ENCODE data around the gene KRTAP4-1. TPM values are rescaled to one million over a fixed set of nuclear protein-coding genes. Genes with fewer than 3 reads are reported as not detected.
"Not testable (repeated sequence)": the region's sequence is repeated elsewhere in the genome, so short reads cannot be mapped to it uniquely, and the experiment has no call there.

Gene KRTAP4-1
- total RNA-seq, 2 donors from 2014 or later = not detected

DNA sequence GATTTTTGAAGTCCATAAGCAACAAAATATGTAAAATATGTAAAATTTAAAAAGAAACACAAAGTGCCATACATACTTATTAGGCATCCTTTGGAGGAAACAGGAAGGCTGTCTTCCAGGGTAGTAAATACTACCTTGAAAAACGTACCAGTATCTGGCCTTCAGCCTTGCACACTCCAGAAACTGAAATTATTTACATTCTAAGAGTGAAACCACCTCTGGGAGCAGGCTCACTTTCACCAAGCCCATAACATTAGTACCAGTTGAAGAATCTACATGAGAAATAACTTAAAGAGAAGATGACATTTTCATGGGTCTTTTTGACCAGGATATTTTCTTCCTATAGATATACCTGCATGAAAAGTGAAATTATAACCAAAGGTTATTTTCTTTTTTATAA is 11.4 kb upstream of the KRTAP4-1 start:
- no peak for DNase-seq (ENCODE audit: low spot score)
- intact Hi-C loops (cut with DNase I) = no loop called here
- Histone ChIP-seq H3K4me1 (replicated peaks) (no peaks in the 10 kb centered on the region), H3K36me3 (no peaks in the 10 kb centered on the region), H3K27ac (no peak overlapping the region), H3K27me3 (replicated peaks; ENCODE audit: insufficient read depth) (no peaks in the 10 kb centered on the region), H3K9me3 (no peaks in the 10 kb centered on the region), H3K4me3 (no peak overlapping the region)
- no peak for TF ChIP-seq POLR2AphosphoS5 (IDR thresholded peaks at IDR 0.05)
- TF ChIP-seq, protein P1, sequence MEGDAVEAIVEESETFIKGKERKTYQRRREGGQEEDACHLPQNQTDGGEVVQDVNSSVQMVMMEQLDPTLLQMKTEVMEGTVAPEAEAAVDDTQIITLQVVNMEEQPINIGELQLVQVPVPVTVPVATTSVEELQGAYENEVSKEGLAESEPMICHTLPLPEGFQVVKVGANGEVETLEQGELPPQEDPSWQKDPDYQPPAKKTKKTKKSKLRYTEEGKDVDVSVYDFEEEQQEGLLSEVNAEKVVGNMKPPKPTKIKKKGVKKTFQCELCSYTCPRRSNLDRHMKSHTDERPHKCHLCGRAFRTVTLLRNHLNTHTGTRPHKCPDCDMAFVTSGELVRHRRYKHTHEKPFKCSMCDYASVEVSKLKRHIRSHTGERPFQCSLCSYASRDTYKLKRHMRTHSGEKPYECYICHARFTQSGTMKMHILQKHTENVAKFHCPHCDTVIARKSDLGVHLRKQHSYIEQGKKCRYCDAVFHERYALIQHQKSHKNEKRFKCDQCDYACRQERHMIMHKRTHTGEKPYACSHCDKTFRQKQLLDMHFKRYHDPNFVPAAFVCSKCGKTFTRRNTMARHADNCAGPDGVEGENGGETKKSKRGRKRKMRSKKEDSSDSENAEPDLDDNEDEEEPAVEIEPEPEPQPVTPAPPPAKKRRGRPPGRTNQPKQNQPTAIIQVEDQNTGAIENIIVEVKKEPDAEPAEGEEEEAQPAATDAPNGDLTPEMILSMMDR (IDR thresholded peaks at IDR 0.05) = no peak
- TF ChIP-seq POLR2A (IDR thresholded peaks at IDR 0.05) = no peak
- WGBS = 51% methylated on average over 1 of the region's 1 CpG

DNA sequence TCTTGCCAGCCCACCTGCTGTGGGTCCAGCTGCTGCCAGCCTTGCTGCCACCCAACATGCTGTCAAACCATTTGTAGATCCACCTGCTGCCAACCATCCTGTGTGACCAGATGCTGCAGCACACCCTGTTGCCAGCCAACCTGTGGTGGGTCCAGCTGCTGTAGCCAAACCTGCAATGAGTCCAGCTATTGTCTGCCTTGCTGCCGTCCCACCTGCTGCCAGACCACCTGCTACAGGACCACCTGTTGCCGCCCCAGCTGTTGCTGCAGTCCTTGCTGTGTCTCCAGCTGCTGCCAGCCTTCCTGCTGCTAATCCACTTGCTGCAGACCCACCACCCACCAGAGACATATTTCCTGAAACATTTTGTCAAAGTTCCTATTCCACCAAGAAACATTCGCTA is 5.6 kb upstream of the KRTAP4-1 start:
- no peak overlapping the region for H3K27ac ChIP-seq
- no peaks in the 10 kb centered on the region for H3K36me3 ChIP-seq
- intact Hi-C loops (cut with DNase I) = no loop called here
- no peak overlapping the region for H3K4me3 ChIP-seq
- DNase-seq (ENCODE audit: low spot score) = no peak
- 92% methylated on average over 3 of the region's 3 CpGs for WGBS
- H3K9me3 ChIP-seq = no peaks in the 10 kb centered on the region
- TF ChIP-seq POLR2A (IDR thresholded peaks at IDR 0.05) (no peak), POLR2AphosphoS5 (IDR thresholded peaks at IDR 0.05) (no peak)
- TF ChIP-seq, protein P1 (IDR thresholded peaks at IDR 0.05) = no peak
- no peaks in the 10 kb centered on the region for H3K4me1 ChIP-seq (replicated peaks)
- no peaks in the 10 kb centered on the region for H3K27me3 ChIP-seq (replicated peaks; ENCODE audit: insufficient read depth)

DNA sequence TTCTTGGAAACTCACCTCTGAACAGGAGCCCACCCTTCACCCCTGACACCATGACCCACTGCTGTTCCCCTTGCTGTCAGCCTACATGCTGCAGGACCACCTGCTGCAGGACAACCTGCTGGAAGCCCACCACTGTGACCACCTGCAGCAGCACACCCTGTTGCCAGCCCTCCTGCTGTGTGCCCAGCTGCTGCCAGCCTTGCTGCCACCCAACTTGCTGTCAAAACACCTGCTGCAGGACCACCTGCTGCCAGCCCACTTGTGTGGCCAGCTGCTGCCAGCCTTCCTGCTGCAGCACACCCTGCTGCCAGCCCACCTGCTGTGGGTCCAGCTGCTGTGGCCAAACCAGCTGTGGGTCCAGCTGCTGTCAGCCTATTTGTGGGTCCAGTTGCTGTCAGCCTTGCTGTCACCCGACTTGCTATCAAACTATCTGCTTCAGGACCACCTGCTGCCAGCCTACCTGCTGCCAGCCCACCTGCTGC is 5.2 kb upstream of the KRTAP4-1 start, which contains the start of gene KRTAP9-1:
KRTAP9-1 (plus strand) TSS at position 51 of the 482 bp plus-strand sequence; CDS start at position 51, 0 bp downstream.
- H3K27me3 ChIP-seq (replicated peaks; ENCODE audit: insufficient read depth); intact Hi-C loops (cut with DNase I); H3K4me3 ChIP-seq; H3K4me1 ChIP-seq (replicated peaks); H3K27ac ChIP-seq; DNase-seq (ENCODE audit: low spot score); H3K36me3 ChIP-seq; H3K9me3 ChIP-seq: not testable (repeated sequence)
- 62% methylated on average over 1 of the region's 1 CpG for WGBS

DNA sequence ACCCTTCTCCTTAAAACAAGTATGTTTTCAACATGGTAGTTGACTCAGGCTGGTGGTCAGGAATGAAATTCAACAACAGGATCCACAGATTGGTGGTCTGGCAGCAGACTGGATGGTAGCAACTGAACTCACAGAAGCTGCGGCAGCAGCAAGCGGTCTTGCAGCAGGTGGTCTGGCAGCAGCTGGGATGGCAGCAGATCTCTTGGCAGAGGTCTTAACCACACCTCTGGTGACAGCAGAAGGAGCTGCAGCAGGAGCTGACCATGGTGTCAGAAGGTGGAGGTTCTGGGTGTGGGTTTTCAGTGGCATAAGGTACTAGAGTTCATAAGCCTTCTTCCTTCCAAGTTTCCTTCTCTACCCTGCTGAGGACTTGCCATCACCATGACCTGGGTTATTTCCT is 2.2 kb upstream of the KRTAP4-1 start:
- H3K27ac ChIP-seq = no peak overlapping the region
- H3K4me1 ChIP-seq (replicated peaks) = no peaks in the 10 kb centered on the region
- H3K27me3 ChIP-seq (replicated peaks; ENCODE audit: insufficient read depth) = no peaks in the 10 kb centered on the region
- intact Hi-C loops (cut with DNase I) = no loop called here
- H3K36me3 ChIP-seq = no peaks in the 10 kb centered on the region
- no peak overlapping the region for H3K4me3 ChIP-seq
- TF ChIP-seq POLR2AphosphoS5 (IDR thresholded peaks at IDR 0.05) (no peak), POLR2A (IDR thresholded peaks at IDR 0.05) (no peak)
- TF ChIP-seq, protein P1 (IDR thresholded peaks at IDR 0.05) = no peak
- H3K9me3 ChIP-seq = no peaks in the 10 kb centered on the region
- 80% methylated on average over 2 of the region's 2 CpGs for WGBS
- DNase-seq (ENCODE audit: low spot score) = no peak

DNA sequence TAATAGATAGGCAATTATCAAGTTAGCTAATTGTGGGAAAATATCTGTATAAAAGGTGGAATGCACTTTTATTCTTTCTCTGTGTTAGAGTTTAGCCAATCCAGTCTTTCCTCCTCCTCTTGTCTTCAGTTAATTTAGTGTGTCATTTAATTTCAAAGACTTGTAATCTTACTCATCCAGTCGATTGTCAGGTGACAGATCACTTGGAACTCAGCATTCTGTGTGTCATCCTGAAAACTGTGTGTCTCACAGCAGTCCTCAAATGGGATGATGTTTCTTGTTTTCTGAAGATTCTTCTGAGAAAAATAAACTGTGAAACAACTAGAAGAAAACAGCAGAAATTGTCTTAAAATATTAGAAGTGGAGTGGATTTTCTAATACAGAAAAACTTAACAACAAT is 290 bp upstream of the KRTAP4-1 start:
- intact Hi-C loops (cut with DNase I) = no loop called here
- Histone ChIP-seq H3K36me3 (no peaks in the 10 kb centered on the region), H3K4me1 (replicated peaks) (no peaks in the 10 kb centered on the region), H3K9me3 (no peaks in the 10 kb centered on the region), H3K27me3 (replicated peaks; ENCODE audit: insufficient read depth) (no peaks in the 10 kb centered on the region), H3K27ac (no peak overlapping the region), H3K4me3 (no peak overlapping the region)
- DNase-seq (ENCODE audit: low spot score) = no peak
- 57% methylated on average over 1 of the region's 1 CpG for WGBS
- no peak for TF ChIP-seq POLR2A (IDR thresholded peaks at IDR 0.05)

DNA sequence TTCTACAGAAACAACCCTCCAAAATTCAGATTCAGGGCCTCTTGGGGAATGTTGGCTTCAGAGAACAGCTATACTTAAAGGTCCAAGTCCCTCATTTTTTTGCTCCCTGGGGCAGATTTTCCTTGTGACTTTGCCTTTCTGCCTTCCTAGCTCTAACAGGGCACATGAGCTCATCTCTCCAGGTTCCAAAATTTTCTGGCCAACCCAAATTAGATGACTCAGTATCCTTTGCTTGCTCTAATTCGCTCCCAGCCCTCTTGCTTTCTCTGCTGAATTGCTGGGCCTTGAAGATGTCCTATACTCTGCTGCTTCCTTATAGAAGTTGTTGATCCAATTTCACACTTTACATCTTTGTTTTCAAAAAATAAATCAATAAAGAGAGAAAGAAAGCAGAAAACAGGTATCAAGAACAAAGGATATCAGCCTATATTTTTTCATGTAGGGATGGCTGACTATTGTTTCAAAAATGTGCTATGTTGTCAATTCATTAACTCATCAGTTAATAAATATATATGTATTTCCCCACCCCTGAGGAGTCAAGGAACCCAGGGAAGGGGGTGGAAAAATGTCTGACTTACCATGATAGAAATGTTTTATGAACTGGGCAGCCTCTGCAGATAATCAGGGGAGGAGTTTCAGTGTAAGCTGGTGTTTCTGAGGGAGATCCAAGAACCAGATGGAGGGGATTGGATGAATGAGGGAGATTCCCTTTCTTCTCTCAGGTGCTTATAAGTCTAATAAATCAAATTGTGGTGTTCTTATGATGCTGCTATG is 5.7 kb downstream of the KRTAP4-1 start:
- Histone ChIP-seq H3K27me3 (replicated peaks; ENCODE audit: insufficient read depth) (no peaks in the 10 kb centered on the region), H3K36me3 (no peaks in the 10 kb centered on the region), H3K4me3 (no peak overlapping the region), H3K4me1 (replicated peaks) (no peaks in the 10 kb centered on the region), H3K27ac (no peak overlapping the region), H3K9me3 (no peaks in the 10 kb centered on the region)
- intact Hi-C loops (cut with DNase I) = no loop called here
- 76% methylated on average over 1 of the region's 1 CpG for WGBS
- TF ChIP-seq POLR2AphosphoS5 (IDR thresholded peaks at IDR 0.05) (no peak), POLR2A (IDR thresholded peaks at IDR 0.05) (no peak)
- TF ChIP-seq, protein P1 (IDR thresholded peaks at IDR 0.05) = no peak
- DNase-seq (ENCODE audit: low spot score) = no peak

Measured in prostate gland (tissue), 2 donors.